HepG2 (cell line): ENCODE data around the gene PCGF3. TPM values are rescaled to one million over a fixed set of nuclear protein-coding genes. Genes with fewer than 3 reads are reported as not detected.

Experiments used
- CCAR2 ChIP-seq: fragments of 200-400 bp; formaldehyde crosslinking; optimal IDR thresholded peaks from 2 replicates; pipeline ENCODE3; 2018; ENCODE audit warnings: low read depth, mild to moderate bottlenecking, low read length, moderate library complexity
- E2F5 ChIP-seq: sonication (generic); formaldehyde crosslinking; conservative IDR thresholded peaks from 2 replicates; pipeline ENCODE4 v1.4.0; 2020; ENCODE audit warnings: missing genetic modification reagents
- FOXP4 ChIP-seq: sonication (generic); formaldehyde crosslinking; IDR thresholded peaks from 2 replicates; pipeline ENCODE4 v1.4.0; 2020; ENCODE audit warnings: missing genetic modification reagents
- HOMEZ ChIP-seq: IDR thresholded peaks from 2 replicates; pipeline ENCODE4 v1.6.1; 2016; ENCODE audit warnings: low read depth
- IRF2 ChIP-seq: IDR thresholded peaks from 2 replicates; pipeline ENCODE4 v1.6.1; 2018; ENCODE audit warnings: missing genetic modification reagents, missing compliant biosample characterization
- MEIS2 ChIP-seq: sonication (generic); formaldehyde crosslinking; IDR thresholded peaks from 2 replicates; pipeline ENCODE4 v1.9.0; 2021; ENCODE audit warnings: mild to moderate bottlenecking, missing genetic modification reagents
- MIER3 ChIP-seq: IDR thresholded peaks from 2 replicates; pipeline ENCODE4 v1.6.1; 2016; ENCODE audit warnings: missing compliant biosample characterization, borderline replicate concordance
- REPIN1 ChIP-seq: sonication (generic); formaldehyde crosslinking; IDR thresholded peaks from 2 replicates; pipeline ENCODE4 v1.8.0; 2022; ENCODE audit warnings: missing genetic modification reagents, low read depth, mild to moderate bottlenecking, borderline replicate concordance
- SIX1 ChIP-seq: sonication (generic); formaldehyde crosslinking; IDR thresholded peaks from 2 replicates; pipeline ENCODE4 v1.4.0; 2020; ENCODE audit warnings: missing genetic modification reagents, borderline replicate concordance
- THYN1 ChIP-seq: sonication (generic); formaldehyde crosslinking; IDR thresholded peaks from 2 replicates; pipeline ENCODE4 v1.8.1; 2023; ENCODE audit warnings: low read depth, mild to moderate bottlenecking, moderate library complexity, missing genetic modification reagents, borderline replicate concordance
- ZBTB7B ChIP-seq: sonication (generic); formaldehyde crosslinking; IDR thresholded peaks from 2 replicates; pipeline ENCODE4 v1.4.0; 2020; ENCODE audit warnings: missing genetic modification reagents
- ZSCAN29 ChIP-seq: sonication (generic); formaldehyde crosslinking; conservative IDR thresholded peaks from 2 replicates; pipeline ENCODE4 v1.4.0; 2020; ENCODE audit warnings: mild to moderate bottlenecking, missing genetic modification reagents
- polyA plus RNA-seq, 8 experiments: library from polyadenylated mRNA; depleted of rRNA in 3 of 8; stranded (reverse) in 7 of 8; unstranded in 1 of 8; fragments of >200 nt; fragmentation: Illumina TruSeq in 4 of 8; extraction: Trizol in 4 of 8; gene quantifications; 2 replicates each; pipeline versions ENCODE4 v1.2.1 to v1.2.3, GENCODE V29; 2011 to 2016; ENCODE audit warnings: low read depth in 4 of 8, missing spikeins in 1 of 8, mixed read lengths in 1 of 8; ENCODE audit not compliant: insufficient read depth in 1 of 8
- total RNA-seq, 5 experiments: library from RNA; depleted of rRNA; stranded (reverse); fragments of >200 nt; fragmentation: Illumina TruSeq; extraction: Trizol; gene quantifications; 2 replicates each; pipeline ENCODE4 v1.2.3, GENCODE V29; 2016; ENCODE audit warnings: low read depth in 1 of 5
- TF ChIP-seq, protein P1 (sequence below): sonication (generic); formaldehyde crosslinking; IDR thresholded peaks from 2 replicates; pipeline ENCODE4 v1.4.0; 2020; ENCODE audit warnings: missing genetic modification reagents, borderline replicate concordance
- TF ChIP-seq, protein P2 (sequence below): fragments of 450-650 bp; IDR thresholded peaks from 2 replicates; pipeline ENCODE4 v1.6.1; 2017; ENCODE audit warnings: mild to moderate bottlenecking
- TF ChIP-seq, protein P3 (sequence below): sonication (generic); formaldehyde crosslinking; IDR thresholded peaks from 2 replicates; pipeline ENCODE4 v1.5.1; 2020; ENCODE audit warnings: missing genetic modification reagents, mild to moderate bottlenecking, borderline replicate concordance

PCGF3 gene
- total and polyA plus RNA-seq, 2 of the 13 experiments (the other 11 are each of a cell fraction or from before 2014, with no cell fraction given) = 28.6 to 66.2 TPM

- no peak for TF ChIP-seq HOMEZ (CRISPR knock-in tag)
- TF ChIP-seq E2F5 = no peak
- peak; percentile 85 for TF ChIP-seq FOXP4
- TF ChIP-seq CCAR2 = no peak
- TF ChIP-seq, protein P1, sequence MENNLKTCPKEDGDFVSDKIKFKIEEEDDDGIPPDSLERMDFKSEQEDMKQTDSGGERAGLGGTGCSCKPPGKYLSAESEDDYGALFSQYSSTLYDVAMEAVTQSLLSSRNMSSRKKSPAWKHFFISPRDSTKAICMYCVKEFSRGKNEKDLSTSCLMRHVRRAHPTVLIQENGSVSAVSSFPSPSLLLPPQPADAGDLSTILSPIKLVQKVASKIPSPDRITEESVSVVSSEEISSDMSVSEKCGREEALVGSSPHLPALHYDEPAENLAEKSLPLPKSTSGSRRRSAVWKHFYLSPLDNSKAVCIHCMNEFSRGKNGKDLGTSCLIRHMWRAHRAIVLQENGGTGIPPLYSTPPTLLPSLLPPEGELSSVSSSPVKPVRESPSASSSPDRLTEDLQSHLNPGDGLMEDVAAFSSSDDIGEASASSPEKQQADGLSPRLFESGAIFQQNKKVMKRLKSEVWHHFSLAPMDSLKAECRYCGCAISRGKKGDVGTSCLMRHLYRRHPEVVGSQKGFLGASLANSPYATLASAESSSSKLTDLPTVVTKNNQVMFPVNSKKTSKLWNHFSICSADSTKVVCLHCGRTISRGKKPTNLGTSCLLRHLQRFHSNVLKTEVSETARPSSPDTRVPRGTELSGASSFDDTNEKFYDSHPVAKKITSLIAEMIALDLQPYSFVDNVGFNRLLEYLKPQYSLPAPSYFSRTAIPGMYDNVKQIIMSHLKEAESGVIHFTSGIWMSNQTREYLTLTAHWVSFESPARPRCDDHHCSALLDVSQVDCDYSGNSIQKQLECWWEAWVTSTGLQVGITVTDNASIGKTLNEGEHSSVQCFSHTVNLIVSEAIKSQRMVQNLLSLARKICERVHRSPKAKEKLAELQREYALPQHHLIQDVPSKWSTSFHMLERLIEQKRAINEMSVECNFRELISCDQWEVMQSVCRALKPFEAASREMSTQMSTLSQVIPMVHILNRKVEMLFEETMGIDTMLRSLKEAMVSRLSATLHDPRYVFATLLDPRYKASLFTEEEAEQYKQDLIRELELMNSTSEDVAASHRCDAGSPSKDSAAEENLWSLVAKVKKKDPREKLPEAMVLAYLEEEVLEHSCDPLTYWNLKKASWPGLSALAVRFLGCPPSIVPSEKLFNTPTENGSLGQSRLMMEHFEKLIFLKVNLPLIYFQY = no peak
- TF ChIP-seq IRF2 (CRISPR knock-in tag) = peak; percentile 62; the same call in 1 of the 2 replicates
- TF ChIP-seq, protein P2, sequence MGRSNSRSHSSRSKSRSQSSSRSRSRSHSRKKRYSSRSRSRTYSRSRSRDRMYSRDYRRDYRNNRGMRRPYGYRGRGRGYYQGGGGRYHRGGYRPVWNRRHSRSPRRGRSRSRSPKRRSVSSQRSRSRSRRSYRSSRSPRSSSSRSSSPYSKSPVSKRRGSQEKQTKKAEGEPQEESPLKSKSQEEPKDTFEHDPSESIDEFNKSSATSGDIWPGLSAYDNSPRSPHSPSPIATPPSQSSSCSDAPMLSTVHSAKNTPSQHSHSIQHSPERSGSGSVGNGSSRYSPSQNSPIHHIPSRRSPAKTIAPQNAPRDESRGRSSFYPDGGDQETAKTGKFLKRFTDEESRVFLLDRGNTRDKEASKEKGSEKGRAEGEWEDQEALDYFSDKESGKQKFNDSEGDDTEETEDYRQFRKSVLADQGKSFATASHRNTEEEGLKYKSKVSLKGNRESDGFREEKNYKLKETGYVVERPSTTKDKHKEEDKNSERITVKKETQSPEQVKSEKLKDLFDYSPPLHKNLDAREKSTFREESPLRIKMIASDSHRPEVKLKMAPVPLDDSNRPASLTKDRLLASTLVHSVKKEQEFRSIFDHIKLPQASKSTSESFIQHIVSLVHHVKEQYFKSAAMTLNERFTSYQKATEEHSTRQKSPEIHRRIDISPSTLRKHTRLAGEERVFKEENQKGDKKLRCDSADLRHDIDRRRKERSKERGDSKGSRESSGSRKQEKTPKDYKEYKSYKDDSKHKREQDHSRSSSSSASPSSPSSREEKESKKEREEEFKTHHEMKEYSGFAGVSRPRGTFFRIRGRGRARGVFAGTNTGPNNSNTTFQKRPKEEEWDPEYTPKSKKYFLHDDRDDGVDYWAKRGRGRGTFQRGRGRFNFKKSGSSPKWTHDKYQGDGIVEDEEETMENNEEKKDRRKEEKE = no peak
- TF ChIP-seq, protein P3, sequence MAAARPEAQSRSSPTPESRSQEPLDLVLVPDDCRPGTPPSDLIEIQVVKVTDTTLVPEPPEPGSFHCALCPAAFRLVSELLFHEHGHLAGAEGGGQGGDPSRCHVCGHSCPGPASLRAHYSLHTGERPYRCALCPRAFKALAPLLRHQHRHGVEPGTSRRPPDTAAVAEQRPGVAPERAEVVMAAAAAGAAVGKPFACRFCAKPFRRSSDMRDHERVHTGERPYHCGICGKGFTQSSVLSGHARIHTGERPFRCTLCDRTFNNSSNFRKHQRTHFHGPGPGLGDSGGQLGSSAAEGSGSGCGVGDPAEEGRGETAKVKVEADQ = no peak
- TF ChIP-seq ZSCAN29 = 0 out of 2 replicates have a peak, but pooled peaks have one; percentile 65
- peak; percentile 26; the same call in 1 of the 2 replicates for TF ChIP-seq MEIS2 (CRISPR knock-in tag)
- no peak for TF ChIP-seq MIER3 (CRISPR knock-in tag)
- TF ChIP-seq SIX1 = no peak
- no peak for TF ChIP-seq REPIN1 (CRISPR knock-in tag)
- no peak for TF ChIP-seq ZBTB7B (CRISPR knock-in tag)
- no peak for TF ChIP-seq THYN1 (CRISPR knock-in tag)
These were observed 46.7 kb upstream of the PCGF3 start (continued) for GRCh38 chr4:658681-659667.
